HL-60 (cell line): ENCODE data around the gene MFF.

Source experiments
- POLR2AphosphoS5 ChIP-seq: IDR thresholded peaks from 2 replicates; pipeline ENCODE4 v1.6.1; 2012; ENCODE audit warnings: low read depth
- REST ChIP-seq: IDR thresholded peaks from 2 replicates; pipeline ENCODE4 v1.6.1; 2012; ENCODE audit warnings: low read depth; ENCODE audit not compliant: insufficient replicate concordance
- SPI1 ChIP-seq: IDR thresholded peaks from 2 replicates; pipeline ENCODE4 v1.6.1; 2012; ENCODE audit warnings: low read depth, mild to moderate bottlenecking, borderline replicate concordance
- TF ChIP-seq, protein P1 (sequence below): IDR thresholded peaks from one replicate; pipeline ENCODE4 v1.5.1; 2011; ENCODE audit warnings: low read length, control low read depth, inconsistent platforms; ENCODE audit not compliant: insufficient read depth

DNA sequence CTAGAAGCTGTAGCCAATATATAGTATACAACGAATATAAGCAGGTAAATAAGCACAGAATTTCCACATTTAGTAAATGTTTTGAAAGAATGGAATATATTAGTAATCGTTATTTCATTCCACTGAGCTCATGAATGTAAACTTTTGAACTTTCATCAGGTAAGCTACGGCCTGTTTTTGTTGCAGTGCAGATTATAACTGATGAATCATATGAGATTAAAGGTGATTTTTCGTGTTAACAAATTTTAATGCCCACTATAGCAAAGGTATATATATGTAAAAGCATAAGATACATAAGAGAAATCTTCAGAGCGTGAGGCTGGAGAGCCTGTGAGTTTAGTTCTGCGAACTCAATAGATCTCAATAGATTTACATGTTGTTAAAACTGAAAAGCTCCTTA, 61.6 kb downstream of the MFF start:
- TF ChIP-seq, protein P1, sequence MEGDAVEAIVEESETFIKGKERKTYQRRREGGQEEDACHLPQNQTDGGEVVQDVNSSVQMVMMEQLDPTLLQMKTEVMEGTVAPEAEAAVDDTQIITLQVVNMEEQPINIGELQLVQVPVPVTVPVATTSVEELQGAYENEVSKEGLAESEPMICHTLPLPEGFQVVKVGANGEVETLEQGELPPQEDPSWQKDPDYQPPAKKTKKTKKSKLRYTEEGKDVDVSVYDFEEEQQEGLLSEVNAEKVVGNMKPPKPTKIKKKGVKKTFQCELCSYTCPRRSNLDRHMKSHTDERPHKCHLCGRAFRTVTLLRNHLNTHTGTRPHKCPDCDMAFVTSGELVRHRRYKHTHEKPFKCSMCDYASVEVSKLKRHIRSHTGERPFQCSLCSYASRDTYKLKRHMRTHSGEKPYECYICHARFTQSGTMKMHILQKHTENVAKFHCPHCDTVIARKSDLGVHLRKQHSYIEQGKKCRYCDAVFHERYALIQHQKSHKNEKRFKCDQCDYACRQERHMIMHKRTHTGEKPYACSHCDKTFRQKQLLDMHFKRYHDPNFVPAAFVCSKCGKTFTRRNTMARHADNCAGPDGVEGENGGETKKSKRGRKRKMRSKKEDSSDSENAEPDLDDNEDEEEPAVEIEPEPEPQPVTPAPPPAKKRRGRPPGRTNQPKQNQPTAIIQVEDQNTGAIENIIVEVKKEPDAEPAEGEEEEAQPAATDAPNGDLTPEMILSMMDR = no peak
- TF ChIP-seq POLR2AphosphoS5 (no peak), REST (no peak), SPI1 (no peak)
